ENCODE results near the gene RPL36AL.
"Not testable (repeated sequence)": the region's sequence is repeated elsewhere in the genome, so short reads cannot be mapped to it uniquely, and the experiment has no call there.

The RPL36AL gene

DNA sequence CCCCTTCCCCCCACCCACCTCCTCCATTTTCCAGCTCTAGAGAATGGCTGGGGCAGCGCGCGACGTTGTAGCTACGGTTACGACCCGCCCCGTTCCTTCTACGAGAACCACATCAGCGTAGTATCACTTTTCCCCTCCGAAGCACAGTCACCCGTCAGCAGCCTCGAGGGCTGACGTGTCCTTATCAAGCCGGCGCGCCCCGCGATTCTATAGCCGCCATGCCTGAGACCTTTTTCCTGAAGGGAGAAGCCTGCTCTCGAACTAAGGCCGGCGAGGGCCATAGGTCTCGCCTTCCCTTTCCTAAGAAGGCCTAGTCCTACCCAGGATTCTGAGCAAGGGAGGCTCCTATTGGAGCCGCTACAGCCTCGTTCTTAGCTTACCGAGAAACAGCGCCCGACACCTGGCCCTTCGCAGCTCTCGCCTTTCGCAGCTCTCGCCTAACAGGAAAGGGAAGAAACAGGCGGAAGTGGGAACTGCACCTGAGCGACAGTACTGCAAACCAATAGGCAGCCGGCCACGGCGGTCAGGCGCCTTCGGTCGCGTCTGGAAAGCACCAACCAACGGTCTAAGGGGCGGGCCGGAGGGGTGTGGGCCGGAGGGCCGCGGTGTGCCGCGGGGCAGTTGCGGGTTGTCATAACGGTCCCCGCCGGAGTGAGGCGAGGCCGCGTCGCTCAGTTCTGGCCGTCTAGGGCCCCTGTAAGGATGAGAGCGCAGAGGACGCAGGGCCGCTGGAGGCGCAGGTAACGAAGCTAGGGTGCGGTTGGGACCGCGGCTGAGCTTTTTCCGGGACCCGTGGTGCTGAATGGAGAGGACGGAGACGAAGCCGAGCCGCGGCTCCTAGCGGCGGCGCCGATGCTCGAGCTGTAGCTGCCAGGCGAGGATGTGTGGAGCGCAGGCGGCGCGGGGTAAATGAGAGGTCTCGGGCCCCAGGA is at the start of gene RPL36AL, which contains the start of gene MGAT2:
TSS of gene RPL36AL (minus strand) at position 445 of the 932 bp plus-strand sequence. CDS start 1,522 bp downstream, outside the sequence.
TSS of gene MGAT2 (plus strand) at position 618 of the 932 bp plus-strand sequence. CDS start 470 bp downstream, outside the sequence.
- no peak for FAIRE-seq

GRCh38 chr14:49659526-49660455 is 39.4 kb upstream of the RPL36AL start:
- FAIRE-seq, result no peak

DNA sequence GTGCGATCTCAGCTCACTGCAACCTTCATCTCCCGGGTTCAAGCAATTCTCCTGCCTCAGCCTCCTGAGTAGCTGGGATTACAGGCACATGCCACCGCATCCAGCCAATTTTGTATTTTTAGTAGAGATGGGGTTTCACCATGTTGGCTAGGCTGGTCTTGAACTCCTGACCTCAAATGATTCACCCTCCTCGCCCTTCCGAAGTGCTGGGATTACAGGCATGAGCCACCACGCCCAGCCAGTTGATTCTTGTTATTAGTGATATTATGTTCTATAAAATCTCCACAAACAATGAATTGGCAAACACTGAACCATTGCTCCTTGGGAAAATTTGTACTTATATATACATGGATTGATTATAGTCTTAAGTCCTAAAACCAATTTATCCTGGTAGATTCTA is 37.1 kb upstream of the RPL36AL start:
- not testable (repeated sequence) for FAIRE-seq

- FAIRE-seq, result peak; percentile 47
Observed at GRCh38 chr14:49654511-49654910, 34.1 kb upstream of the RPL36AL start.

- no peak for FAIRE-seq
Observed at GRCh38 chr14:49653508-49653907, 33.1 kb upstream of the RPL36AL start.

- no peak for FAIRE-seq
Observed at GRCh38 chr14:49642163-49642562, 21.7 kb upstream of the RPL36AL start.

DNA sequence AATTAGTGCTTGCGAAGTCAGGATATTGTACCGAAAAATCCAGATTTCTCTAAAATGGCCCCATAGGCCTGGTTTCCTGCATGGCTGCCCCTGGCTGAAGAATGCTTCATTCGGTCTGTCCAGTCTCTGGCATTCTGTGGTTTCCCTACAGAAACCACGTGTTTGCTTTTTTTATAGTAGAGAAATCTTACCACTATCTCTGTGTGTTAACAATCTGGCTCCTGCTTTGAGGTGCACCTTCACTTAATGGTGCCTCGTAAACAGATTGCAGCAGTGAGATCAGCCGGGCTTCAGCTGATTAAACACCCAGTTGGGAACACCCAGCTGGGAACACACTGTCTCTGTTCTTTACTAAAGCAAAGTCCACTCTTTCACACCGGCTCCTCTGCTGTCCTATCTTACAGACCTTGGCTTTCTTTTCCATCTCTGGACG is 21.3 kb upstream of the RPL36AL start:
- FAIRE-seq, result no peak

GRCh38 chr14:49640540-49641417 is 20.4 kb upstream of the RPL36AL start:
- FAIRE-seq, result no peak

DNA sequence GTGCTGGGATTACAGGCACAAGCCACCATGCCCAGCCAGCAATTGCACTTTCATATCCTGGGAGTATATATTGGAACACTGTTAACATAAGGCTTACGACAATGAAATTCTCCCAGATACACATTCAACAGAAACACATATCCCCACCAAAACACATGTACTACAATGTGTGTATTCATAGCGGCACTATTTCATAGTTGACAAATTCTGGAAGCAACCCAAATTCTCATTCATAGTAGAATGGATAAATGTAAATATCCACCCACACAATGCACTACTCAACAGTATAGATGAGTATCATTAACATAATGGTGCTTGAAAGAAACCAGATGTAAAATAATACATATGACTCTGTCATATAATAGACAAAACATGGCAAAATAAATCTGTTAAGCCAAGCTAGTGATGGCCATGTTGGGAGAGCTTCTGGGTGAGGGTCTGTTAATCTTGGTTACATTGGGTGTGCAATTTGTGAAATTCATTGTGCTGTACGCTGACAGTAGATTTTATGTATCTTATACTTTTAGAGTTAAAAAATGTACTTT is 17.2 kb upstream of the RPL36AL start:
- FAIRE-seq, result no peak

DNA sequence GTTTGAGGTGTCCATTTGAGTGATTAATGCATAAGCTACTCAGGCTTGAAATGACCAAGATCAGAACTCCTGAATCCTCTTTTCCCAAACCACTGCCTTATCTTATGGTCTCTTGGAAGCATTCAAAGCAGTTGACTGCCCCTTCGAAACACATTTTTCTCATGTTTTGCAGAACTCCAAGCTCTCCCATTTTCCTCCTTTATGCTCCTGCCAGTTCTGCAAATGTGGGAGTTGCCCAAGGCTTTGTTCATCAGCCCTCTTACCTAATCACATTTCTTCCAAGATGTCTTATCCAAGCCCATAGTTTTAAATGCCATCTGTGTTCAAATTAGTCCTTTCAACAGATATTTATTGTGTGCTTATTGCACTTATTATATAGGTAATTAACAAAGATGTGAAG is 16.4 kb upstream of the RPL36AL start:
- no peak for FAIRE-seq

GRCh38 chr14:49634547-49635334 is 14.3 kb upstream of the RPL36AL start, which contains the start of gene DNAAF2:
Gene DNAAF2, minus strand, starts transcription at chr14:49635244. Its CDS starts 95 bp downstream, at chr14:49635149.
- no peak for FAIRE-seq

DNA sequence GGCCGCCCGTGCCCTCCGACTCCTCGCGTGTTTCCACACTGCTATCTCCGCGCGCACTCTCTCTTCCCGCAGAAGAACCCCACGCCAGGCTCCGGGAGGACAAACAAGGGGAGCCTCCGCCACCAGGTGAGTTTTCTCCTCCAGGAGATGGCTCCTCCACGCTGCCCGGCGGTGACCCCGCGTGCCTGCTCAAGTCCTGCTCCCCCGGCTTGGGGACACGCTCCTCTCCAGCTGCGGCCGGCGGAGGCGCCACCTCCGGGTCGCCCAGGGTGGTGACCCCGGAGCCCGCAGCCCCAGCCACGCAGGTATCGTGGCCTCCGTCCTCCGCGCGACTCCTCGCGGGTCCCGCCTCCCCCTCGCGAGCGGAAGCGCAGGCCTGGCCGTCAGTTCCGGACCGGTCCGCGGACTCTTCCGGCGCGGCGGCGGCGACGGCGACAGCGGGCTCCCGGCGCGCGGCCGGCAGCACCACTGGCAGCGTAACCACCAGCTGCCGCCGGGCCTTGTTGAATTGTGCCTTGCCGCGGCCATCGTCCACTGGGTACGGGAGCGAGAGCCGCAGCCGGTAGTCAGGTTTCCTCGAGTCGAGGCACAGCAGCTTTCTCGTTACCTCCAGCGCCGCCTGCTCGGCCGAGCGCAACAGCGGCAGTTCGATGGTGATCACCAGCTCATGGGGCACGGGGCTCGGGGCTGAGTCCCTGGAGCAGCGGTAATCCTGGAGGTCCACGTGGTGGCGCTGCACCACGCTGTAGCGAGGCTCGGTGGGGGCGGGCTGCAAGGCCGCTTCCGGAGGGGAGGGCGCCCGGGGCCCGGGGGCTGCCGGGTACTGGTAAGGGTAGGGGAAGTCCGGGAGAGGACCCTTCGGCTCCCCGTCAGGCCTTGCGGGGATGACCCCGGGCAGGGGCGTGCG is 13.5 kb upstream of the RPL36AL start:
- FAIRE-seq, result no peak

DNA sequence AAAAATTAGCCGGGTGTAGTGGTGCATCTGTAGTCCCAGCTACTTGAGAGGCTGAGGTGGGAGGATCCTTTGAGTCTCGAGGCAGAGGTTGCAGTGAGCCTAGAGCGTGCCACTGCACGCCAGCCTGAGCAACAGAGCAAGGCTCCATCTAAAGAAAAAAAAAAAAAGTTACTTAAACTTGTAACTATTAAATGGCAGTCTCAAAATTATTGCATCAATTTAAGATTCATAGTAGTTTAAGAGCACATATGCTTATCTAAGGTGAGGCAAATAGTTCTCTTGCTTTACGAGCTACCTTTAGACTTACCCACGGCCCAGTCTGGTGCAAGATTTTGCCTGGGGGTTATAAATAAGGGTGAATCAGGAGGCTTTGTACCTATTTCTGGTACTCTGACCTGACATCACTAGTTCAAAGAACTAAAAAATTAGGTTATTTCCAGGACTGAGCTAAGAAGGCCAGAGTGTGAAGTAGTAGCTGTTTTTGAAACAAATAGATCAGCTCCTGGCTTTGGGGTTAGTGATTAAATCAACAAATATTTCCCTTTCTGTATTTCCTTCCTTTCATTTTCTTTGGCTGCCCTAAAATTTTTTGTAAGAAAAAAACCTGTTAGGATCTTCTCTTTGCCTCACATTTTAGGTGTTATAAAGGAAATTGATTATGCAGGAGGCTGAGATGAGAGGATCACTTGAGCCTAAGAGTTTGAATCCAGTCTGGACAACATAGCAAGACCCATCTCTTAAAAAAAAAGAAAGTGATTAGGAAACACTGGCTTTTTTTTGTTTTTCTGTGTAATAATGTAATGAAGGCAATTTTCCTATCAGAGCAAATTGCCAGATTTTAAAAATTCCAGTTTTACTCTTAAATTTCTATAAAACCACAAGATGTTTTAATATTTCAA is 3.8 kb upstream of the RPL36AL start:
- FAIRE-seq, result no peak

DNA sequence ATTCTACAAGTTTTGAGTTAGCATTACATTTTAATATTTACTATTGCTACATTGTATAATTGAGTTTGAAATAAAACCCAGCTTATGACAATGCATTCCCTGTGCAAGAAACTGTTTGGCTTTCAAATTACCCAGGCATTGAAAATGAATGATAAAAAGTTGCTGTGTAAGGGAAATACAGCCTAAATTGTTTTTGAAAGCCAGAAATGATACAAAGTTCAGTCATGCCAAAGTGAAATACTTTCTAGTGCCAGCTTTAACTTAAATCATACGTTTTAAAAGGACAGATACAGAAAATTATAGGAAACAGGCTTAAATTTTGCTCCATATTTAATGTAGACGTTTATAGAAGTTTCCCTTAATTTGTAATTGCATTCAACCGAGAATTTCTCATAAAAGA is 3.0 kb upstream of the RPL36AL start:
- no peak for FAIRE-seq

DNA sequence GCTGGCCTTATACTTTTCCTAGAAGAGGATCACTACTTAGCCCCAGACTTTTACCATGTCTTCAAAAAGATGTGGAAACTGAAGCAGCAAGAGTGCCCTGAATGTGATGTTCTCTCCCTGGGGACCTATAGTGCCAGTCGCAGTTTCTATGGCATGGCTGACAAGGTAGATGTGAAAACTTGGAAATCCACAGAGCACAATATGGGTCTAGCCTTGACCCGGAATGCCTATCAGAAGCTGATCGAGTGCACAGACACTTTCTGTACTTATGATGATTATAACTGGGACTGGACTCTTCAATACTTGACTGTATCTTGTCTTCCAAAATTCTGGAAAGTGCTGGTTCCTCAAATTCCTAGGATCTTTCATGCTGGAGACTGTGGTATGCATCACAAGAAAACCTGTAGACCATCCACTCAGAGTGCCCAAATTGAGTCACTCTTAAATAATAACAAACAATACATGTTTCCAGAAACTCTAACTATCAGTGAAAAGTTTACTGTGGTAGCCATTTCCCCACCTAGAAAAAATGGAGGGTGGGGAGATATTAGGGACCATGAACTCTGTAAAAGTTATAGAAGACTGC is 1.7 kb upstream of the RPL36AL start:
- no peak for FAIRE-seq

DNA sequence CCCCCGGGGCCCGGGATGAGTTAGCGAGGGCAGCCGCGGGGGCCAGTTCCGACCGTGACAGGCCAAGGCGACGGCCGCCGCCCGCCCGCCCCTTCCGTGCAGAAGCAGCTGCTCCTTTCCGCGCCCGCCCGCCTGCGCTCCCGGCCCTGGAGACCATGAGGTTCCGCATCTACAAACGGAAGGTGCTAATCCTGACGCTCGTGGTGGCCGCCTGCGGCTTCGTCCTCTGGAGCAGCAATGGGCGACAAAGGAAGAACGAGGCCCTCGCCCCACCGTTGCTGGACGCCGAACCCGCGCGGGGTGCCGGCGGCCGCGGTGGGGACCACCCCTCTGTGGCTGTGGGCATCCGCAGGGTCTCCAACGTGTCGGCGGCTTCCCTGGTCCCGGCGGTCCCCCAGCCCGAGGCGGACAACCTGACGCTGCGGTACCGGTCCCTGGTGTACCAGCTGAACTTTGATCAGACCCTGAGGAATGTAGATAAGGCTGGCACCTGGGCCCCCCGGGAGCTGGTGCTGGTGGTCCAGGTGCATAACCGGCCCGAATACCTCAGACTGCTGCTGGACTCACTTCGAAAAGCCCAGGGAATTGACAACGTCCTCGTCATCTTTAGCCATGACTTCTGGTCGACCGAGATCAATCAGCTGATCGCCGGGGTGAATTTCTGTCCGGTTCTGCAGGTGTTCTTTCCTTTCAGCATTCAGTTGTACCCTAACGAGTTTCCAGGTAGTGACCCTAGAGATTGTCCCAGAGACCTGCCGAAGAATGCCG is 872 bp upstream of the RPL36AL start:
- FAIRE-seq, result no peak

DNA sequence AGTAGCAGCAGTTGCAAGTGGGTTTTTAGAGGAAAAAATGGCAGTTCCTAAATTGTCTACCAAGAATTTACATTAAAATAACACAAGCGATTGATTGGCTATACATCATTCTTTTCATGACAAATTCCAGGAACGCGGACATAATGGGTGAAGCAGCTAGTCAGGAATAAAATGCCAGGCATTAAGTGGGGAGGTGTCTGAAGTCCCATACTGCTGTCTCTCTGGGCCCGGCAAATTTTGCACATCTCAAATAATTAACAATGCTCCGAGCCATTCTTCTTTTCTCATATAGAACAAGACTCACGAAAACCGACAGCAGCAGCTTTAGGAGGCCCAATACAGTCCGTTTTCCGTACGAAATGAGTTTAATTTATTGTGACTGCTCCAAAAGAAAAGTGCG is 696 bp downstream of the RPL36AL start:
- FAIRE-seq, result no peak
